ENCODE data around the gene RBM23.

The RBM23 gene

DNA sequence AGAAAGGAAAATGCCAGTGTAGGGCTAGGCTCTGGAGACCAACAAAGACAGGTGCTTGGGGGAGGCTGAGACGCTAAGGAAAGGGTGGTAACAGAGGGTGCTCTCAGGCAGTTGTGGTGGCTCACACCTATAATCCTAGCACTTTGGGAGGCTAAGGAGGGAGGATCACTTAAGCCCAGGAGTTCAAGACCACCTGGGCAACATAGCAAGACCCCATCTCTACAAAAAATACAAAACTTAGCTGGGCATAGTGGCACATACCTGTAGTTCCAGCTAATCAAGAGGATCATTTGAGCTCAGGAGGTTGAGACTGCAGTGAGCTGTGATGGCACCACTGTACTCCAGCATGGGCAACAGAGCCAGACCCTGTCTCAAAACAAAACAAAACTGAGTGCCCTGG, 23.5 kb downstream of the RBM23 start:
- no peak overlapping the region for H2AK5ac ChIP-seq (ENCODE audit: low read depth, low read length)
- no peaks in the 10 kb centered on the region for H3K27me3 ChIP-seq (ENCODE audit: control insufficient read depth in 3 of 3, insufficient read depth in 3 of 3, low read depth in 1 of 3, low read length in 3 of 3)
- H3K27ac ChIP-seq (replicated peaks; ENCODE audit: low read length) = no peak overlapping the region
- H3K18ac ChIP-seq (ENCODE audit: low read length) = no peak overlapping the region
- H4K91ac ChIP-seq (ENCODE audit: low read depth, low read length, poor library complexity) = no peak overlapping the region
- peaks cover 0 to 4% of the 10 kb centered on the region in 2 donors for H3K4me1 ChIP-seq (ENCODE audit: control insufficient read depth in 2 of 2, insufficient read depth in 1 of 2, low read depth in 1 of 2, low read length in 2 of 2)
- H3K4me2 ChIP-seq (ENCODE audit: insufficient read depth, low read length, poor library complexity, severe bottlenecking) = no peak overlapping the region
- H3K36me3 ChIP-seq (replicated peaks in 1 of 2; ENCODE audit: control insufficient read depth in 2 of 2, insufficient read depth in 2 of 2, low read length in 2 of 2) = peaks cover 0 to 25% of the 10 kb centered on the region in 2 donors
- no peak overlapping the region for H2BK5ac ChIP-seq (ENCODE audit: low read length)
- no peak overlapping the region for H4K8ac ChIP-seq (ENCODE audit: low read depth, low read length)
- WGBS, 2 donors (ENCODE audit: extremely low coverage in 2 of 2, insufficient read length in 2 of 2, insufficient replicate concordance in 1 of 2) = no CpG with 5 or more reads among the region's 1 CpG
- no peaks in the 10 kb centered on the region for H3K9me3 ChIP-seq (replicated peaks in 1 of 2; ENCODE audit: control insufficient read depth in 2 of 2, insufficient read depth in 1 of 2, low read depth in 1 of 2, low read length in 2 of 2)
- H3K79me1 ChIP-seq (ENCODE audit: low read depth, low read length) = no peaks in the 10 kb centered on the region
- H3K4ac ChIP-seq (ENCODE audit: low read length) = no peak overlapping the region
- H3K14ac ChIP-seq (ENCODE audit: low read length) = no peak overlapping the region
- H2AFZ ChIP-seq (ENCODE audit: low read length) = no peak overlapping the region
- no peak overlapping the region for H2BK12ac ChIP-seq (ENCODE audit: low read length)
- H2BK120ac ChIP-seq (ENCODE audit: low read depth, low read length) = no peak overlapping the region
- H2BK15ac ChIP-seq (ENCODE audit: low read length) = no peak overlapping the region
- H3K4me3 ChIP-seq (ENCODE audit: low read length in 2 of 2) = no peak overlapping the region
- no peak for DNase-seq (ENCODE audit: low spot score)
- no peak overlapping the region for H3K23ac ChIP-seq (ENCODE audit: low read depth, low read length, poor library complexity)
- H3K9ac ChIP-seq (ENCODE audit: low read depth, low read length, poor library complexity) = no peak overlapping the region

GRCh38 chr14:22893706-22894105, 25.2 kb downstream of the RBM23 start:
- H3K9me3 ChIP-seq (replicated peaks in 1 of 2; ENCODE audit: control insufficient read depth in 2 of 2, insufficient read depth in 1 of 2, low read depth in 1 of 2, low read length in 2 of 2) = no peaks in the 10 kb centered on the region

DNA sequence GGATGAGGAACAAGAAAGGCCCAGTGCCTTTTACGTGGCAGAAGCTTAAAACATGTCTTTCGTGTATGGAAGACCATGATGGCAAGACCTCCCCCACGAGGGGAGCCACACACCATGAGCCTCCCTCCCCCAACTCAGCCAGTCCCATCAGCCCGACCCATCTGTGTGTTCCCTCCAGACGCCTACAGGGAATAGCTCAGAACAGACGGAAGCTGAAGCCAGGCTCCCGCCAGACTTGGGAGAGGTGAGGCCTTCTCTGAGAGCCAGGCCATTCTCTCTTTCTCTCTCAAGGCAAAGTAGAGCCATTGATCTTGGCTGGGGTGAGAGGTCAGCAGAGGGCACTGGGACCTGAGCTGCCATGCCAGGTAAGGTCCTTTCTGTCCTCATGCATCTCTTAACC, 26.5 kb downstream of the RBM23 start:
- Histone ChIP-seq H3K14ac (ENCODE audit: low read length) (no peak overlapping the region), H4K91ac (ENCODE audit: low read depth, low read length, poor library complexity) (no peak overlapping the region), H3K4me1 (ENCODE audit: control insufficient read depth in 2 of 2, insufficient read depth in 1 of 2, low read depth in 1 of 2, low read length in 2 of 2) (peaks cover 5% of the 10 kb centered on the region in 2 donors), H3K9ac (ENCODE audit: low read depth, low read length, poor library complexity) (no peak overlapping the region), H3K27ac (replicated peaks; ENCODE audit: low read length) (no peak overlapping the region), H3K27me3 (ENCODE audit: control insufficient read depth in 3 of 3, insufficient read depth in 3 of 3, low read depth in 1 of 3, low read length in 3 of 3) (no peaks in the 10 kb centered on the region), H3K4ac (ENCODE audit: low read length) (no peak overlapping the region), H4K8ac (ENCODE audit: low read depth, low read length) (no peak overlapping the region), H3K9me3 (replicated peaks in 1 of 2; ENCODE audit: control insufficient read depth in 2 of 2, insufficient read depth in 1 of 2, low read depth in 1 of 2, low read length in 2 of 2) (no peaks in the 10 kb centered on the region), H3K4me2 (ENCODE audit: insufficient read depth, low read length, poor library complexity, severe bottlenecking) (no peak overlapping the region), H2BK120ac (ENCODE audit: low read depth, low read length) (no peak overlapping the region), H2BK15ac (ENCODE audit: low read length) (no peak overlapping the region), H2AFZ (ENCODE audit: low read length) (no peak overlapping the region), H3K4me3 (ENCODE audit: low read length in 2 of 2) (peak overlapping the region in 1 of 2 donors; percentile 6), H3K23ac (ENCODE audit: low read depth, low read length, poor library complexity) (no peak overlapping the region), H2AK5ac (ENCODE audit: low read depth, low read length) (no peak overlapping the region), H2BK5ac (ENCODE audit: low read length) (no peak overlapping the region), H3K36me3 (replicated peaks in 1 of 2; ENCODE audit: control insufficient read depth in 2 of 2, insufficient read depth in 2 of 2, low read length in 2 of 2) (no peaks in the 10 kb centered on the region), H3K79me1 (ENCODE audit: low read depth, low read length) (peaks cover 2% of the 10 kb centered on the region), H3K18ac (ENCODE audit: low read length) (no peak overlapping the region), H2BK12ac (ENCODE audit: low read length) (no peak overlapping the region)
- WGBS, 2 donors (ENCODE audit: extremely low coverage in 2 of 2, insufficient read length in 2 of 2, insufficient replicate concordance in 1 of 2) = no CpG with 5 or more reads among the region's 7 CpGs
- no peak for DNase-seq (ENCODE audit: low spot score)

More at GRCh38 chr14:22893706-22894105, 25.2 kb downstream of the RBM23 start:
- no peak for DNase-seq (ENCODE audit: low spot score)
- H3K4me2 ChIP-seq (ENCODE audit: insufficient read depth, low read length, poor library complexity, severe bottlenecking) = no peak overlapping the region
- H3K18ac ChIP-seq (ENCODE audit: low read length) = no peak overlapping the region
- WGBS, 2 donors (ENCODE audit: extremely low coverage in 2 of 2, insufficient read length in 2 of 2, insufficient replicate concordance in 1 of 2) = no CpG with 5 or more reads among the region's 4 CpGs
- H4K8ac ChIP-seq (ENCODE audit: low read depth, low read length) = no peak overlapping the region
- H3K14ac ChIP-seq (ENCODE audit: low read length) = no peak overlapping the region
- no peak overlapping the region for H2AFZ ChIP-seq (ENCODE audit: low read length)
- H4K91ac ChIP-seq (ENCODE audit: low read depth, low read length, poor library complexity) = no peak overlapping the region
- H3K27ac ChIP-seq (replicated peaks; ENCODE audit: low read length) = no peak overlapping the region
- no peak overlapping the region for H3K4me3 ChIP-seq (ENCODE audit: low read length in 2 of 2)
- no peak overlapping the region for H2BK120ac ChIP-seq (ENCODE audit: low read depth, low read length)
- H3K27me3 ChIP-seq (ENCODE audit: control insufficient read depth in 3 of 3, insufficient read depth in 3 of 3, low read depth in 1 of 3, low read length in 3 of 3) = no peaks in the 10 kb centered on the region
- H3K23ac ChIP-seq (ENCODE audit: low read depth, low read length, poor library complexity) = no peak overlapping the region
- H3K9ac ChIP-seq (ENCODE audit: low read depth, low read length, poor library complexity) = no peak overlapping the region
- peaks cover 0 to 10% of the 10 kb centered on the region in 2 donors for H3K36me3 ChIP-seq (replicated peaks in 1 of 2; ENCODE audit: control insufficient read depth in 2 of 2, insufficient read depth in 2 of 2, low read length in 2 of 2)
- no peak overlapping the region for H3K4ac ChIP-seq (ENCODE audit: low read length)
- no peak overlapping the region for H2BK15ac ChIP-seq (ENCODE audit: low read length)
- no peaks in the 10 kb centered on the region for H3K79me1 ChIP-seq (ENCODE audit: low read depth, low read length)
- H2BK12ac ChIP-seq (ENCODE audit: low read length) = no peak overlapping the region
- H2AK5ac ChIP-seq (ENCODE audit: low read depth, low read length) = no peak overlapping the region
- H2BK5ac ChIP-seq (ENCODE audit: low read length) = no peak overlapping the region
- no peaks in the 10 kb centered on the region for H3K4me1 ChIP-seq (ENCODE audit: control insufficient read depth in 2 of 2, insufficient read depth in 1 of 2, low read depth in 1 of 2, low read length in 2 of 2)

DNA sequence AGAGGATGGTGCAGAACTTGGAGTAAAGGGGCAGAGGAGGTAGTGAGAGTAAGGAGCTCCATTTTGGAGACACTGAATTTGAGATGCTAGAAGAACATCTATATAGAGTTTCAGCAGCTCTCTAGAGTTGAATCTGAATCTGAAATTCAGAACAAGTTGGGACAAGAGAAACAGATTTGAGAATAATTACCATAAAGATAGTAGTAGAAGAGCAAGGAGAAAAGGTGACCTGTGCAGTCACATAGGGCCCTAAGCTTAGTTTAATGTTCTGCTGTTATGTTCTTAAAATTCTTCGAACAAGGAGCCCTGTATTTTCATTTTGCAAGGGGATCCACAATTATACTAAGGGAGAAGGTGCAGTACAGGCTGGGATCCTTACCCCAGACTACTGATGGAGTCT, 28.5 kb downstream of the RBM23 start:
- Histone ChIP-seq H2BK120ac (ENCODE audit: low read depth, low read length) (no peak overlapping the region), H3K4me2 (ENCODE audit: insufficient read depth, low read length, poor library complexity, severe bottlenecking) (no peak overlapping the region)
- WGBS, 2 donors (ENCODE audit: extremely low coverage in 2 of 2, insufficient read length in 2 of 2, insufficient replicate concordance in 1 of 2) = no CpG with 5 or more reads among the region's 1 CpG

More for the DNA sequence above, 28.5 kb downstream of the RBM23 start:
- H3K14ac ChIP-seq (ENCODE audit: low read length) = no peak overlapping the region
- no peak overlapping the region for H3K23ac ChIP-seq (ENCODE audit: low read depth, low read length, poor library complexity)
- no peak overlapping the region for H2BK15ac ChIP-seq (ENCODE audit: low read length)
- H2AK5ac ChIP-seq (ENCODE audit: low read depth, low read length) = no peak overlapping the region
- no peak overlapping the region for H4K8ac ChIP-seq (ENCODE audit: low read depth, low read length)
- H4K91ac ChIP-seq (ENCODE audit: low read depth, low read length, poor library complexity) = no peak overlapping the region
- no peak overlapping the region for H3K4me3 ChIP-seq (ENCODE audit: low read length in 2 of 2)
- no peak for DNase-seq (ENCODE audit: low spot score)
- no peak overlapping the region for H2BK5ac ChIP-seq (ENCODE audit: low read length)
- H3K27me3 ChIP-seq (ENCODE audit: control insufficient read depth in 3 of 3, insufficient read depth in 3 of 3, low read depth in 1 of 3, low read length in 3 of 3) = peaks cover 0 to 6% (median 0%) of the 10 kb centered on the region in 3 experiments
- H2AFZ ChIP-seq (ENCODE audit: low read length) = no peak overlapping the region
- peaks cover 2% of the 10 kb centered on the region for H3K79me1 ChIP-seq (ENCODE audit: low read depth, low read length)
- no peak overlapping the region for H3K27ac ChIP-seq (replicated peaks; ENCODE audit: low read length)
- H3K18ac ChIP-seq (ENCODE audit: low read length) = no peak overlapping the region
- H3K36me3 ChIP-seq (replicated peaks in 1 of 2; ENCODE audit: control insufficient read depth in 2 of 2, insufficient read depth in 2 of 2, low read length in 2 of 2) = no peaks in the 10 kb centered on the region
- H3K9ac ChIP-seq (ENCODE audit: low read depth, low read length, poor library complexity) = no peak overlapping the region
- H2BK12ac ChIP-seq (ENCODE audit: low read length) = no peak overlapping the region
- H3K4ac ChIP-seq (ENCODE audit: low read length) = no peak overlapping the region
- H3K9me3 ChIP-seq (replicated peaks in 1 of 2; ENCODE audit: control insufficient read depth in 2 of 2, insufficient read depth in 1 of 2, low read depth in 1 of 2, low read length in 2 of 2) = no peaks in the 10 kb centered on the region
- peaks cover 12% of the 10 kb centered on the region in 2 donors for H3K4me1 ChIP-seq (ENCODE audit: control insufficient read depth in 2 of 2, insufficient read depth in 1 of 2, low read depth in 1 of 2, low read length in 2 of 2)
